ENCODE measurements around the gene RPH3AL. TPM values are rescaled to one million over a fixed set of nuclear protein-coding genes. Genes with fewer than 3 reads are reported as not detected.

Gene RPH3AL
- total and polyA plus RNA-seq, 2 donors from 2014 or later: 18.1 to 55.9 TPM

DNA sequence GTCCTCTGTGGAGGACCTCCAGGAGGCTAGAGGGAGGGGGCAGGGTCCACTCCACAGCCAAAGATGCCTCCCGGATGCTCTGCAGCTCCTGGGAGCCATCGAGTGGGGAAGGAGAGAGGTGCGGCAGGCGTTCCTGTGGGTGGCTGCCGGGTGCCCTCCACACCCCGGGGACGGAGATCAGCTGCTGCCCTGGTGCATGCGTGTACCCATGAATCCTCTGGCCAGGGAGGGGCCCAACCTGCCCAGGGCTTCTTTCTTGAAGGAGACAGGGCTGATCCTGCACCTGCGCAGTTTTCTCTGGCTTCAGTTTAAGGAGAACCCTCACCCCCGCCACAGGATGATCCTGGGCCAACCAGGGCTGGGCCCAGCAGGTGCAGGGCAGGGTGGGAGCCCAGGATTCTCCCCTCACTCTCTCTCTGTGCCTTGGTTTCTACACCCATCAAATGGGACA, 137.7 kb downstream of the RPH3AL start:
- H3K36me3 ChIP-seq (ENCODE audit: control insufficient read depth in 2 of 3, insufficient read depth in 3 of 3, low read length in 3 of 3): peaks cover 0 to 3% (median 0%) of the 10 kb centered on the region in 3 donors
- TF ChIP-seq, protein P1, sequence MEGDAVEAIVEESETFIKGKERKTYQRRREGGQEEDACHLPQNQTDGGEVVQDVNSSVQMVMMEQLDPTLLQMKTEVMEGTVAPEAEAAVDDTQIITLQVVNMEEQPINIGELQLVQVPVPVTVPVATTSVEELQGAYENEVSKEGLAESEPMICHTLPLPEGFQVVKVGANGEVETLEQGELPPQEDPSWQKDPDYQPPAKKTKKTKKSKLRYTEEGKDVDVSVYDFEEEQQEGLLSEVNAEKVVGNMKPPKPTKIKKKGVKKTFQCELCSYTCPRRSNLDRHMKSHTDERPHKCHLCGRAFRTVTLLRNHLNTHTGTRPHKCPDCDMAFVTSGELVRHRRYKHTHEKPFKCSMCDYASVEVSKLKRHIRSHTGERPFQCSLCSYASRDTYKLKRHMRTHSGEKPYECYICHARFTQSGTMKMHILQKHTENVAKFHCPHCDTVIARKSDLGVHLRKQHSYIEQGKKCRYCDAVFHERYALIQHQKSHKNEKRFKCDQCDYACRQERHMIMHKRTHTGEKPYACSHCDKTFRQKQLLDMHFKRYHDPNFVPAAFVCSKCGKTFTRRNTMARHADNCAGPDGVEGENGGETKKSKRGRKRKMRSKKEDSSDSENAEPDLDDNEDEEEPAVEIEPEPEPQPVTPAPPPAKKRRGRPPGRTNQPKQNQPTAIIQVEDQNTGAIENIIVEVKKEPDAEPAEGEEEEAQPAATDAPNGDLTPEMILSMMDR (IDR thresholded peaks at IDR 0.05; ENCODE audit: borderline replicate concordance, extremely low read depth, insufficient read depth): no peak
- peak overlapping the region in 1 of 3 donors; percentile 19 for H3K9ac ChIP-seq (ENCODE audit: low read length in 3 of 3)
- intact Hi-C loops (cut with DNase I): no loop called here
- FAIRE-seq: no peak
- H3K27me3 ChIP-seq (ENCODE audit: control insufficient read depth, insufficient read depth, low read length): no peaks in the 10 kb centered on the region
- DNase-seq: peak in 1 of 5 donors; percentile 76
- peak overlapping the region in 2 of 3 donors; percentile 15 to 35 for H3K4me3 ChIP-seq (ENCODE audit: low read length in 3 of 3)
- no peak overlapping the region for H3K27ac ChIP-seq (ENCODE audit: low read depth in 2 of 2, low read length in 2 of 2)
- no peaks in the 10 kb centered on the region for H3K9me3 ChIP-seq (ENCODE audit: control insufficient read depth in 2 of 3, insufficient read depth in 1 of 3, low read length in 3 of 3)
- no peaks in the 10 kb centered on the region for H3K4me1 ChIP-seq (ENCODE audit: control insufficient read depth in 2 of 3, insufficient read depth in 2 of 3, low read depth in 1 of 3, low read length in 3 of 3)

DNA sequence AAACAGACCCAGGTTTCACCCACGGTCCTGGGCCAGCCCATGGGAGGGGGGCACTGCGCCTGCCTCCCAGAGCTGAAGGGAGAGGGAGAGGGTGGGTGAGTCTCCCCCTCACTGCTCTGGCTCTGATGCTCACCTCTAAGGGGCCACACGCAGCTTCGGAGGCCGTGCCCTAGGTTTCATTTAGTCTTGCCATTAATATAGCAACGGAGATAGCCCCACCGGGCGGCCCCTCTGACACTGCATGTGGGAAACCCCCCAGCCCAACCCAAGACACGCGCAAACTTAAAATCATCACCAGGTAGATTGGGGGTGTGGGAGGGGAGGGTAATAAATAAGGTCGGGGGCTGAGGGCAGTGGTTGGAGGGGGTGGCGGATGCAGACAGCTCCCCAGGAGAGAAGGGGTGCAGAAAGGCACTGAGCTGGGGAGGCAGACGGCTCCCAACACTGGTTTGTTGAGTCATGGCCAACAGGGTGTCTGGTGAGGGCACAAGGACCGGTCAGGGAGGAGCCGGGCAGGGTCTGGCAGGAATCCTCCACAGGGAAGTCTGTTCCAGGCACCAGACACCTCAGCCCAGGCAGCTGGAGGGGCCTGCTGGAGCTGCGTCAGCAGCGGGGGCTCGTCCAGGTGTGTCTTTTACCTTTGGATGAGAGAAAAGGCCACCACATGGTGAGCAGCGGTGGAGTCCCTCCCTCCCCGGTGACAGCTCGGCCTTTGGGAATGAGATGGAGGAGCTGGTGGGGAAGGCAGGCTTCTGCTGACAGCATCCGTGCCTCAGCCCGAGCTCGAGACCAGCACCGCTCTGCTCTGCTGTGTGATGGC, 139.1 kb downstream of the RPH3AL start:
- DNase-seq (peak in 1 of 5 donors; percentile 61), FAIRE-seq (no peak)
- H3K27ac ChIP-seq (ENCODE audit: low read depth in 2 of 2, low read length in 2 of 2): no peak overlapping the region
- intact Hi-C loops (cut with DNase I): no loop called here
- H3K36me3 ChIP-seq (ENCODE audit: control insufficient read depth in 2 of 3, insufficient read depth in 3 of 3, low read length in 3 of 3): peaks cover 0 to 3% (median 0%) of the 10 kb centered on the region in 3 donors
- H3K9me3 ChIP-seq (ENCODE audit: control insufficient read depth in 2 of 3, insufficient read depth in 1 of 3, low read length in 3 of 3): no peaks in the 10 kb centered on the region
- no peak overlapping the region for H3K9ac ChIP-seq (ENCODE audit: low read length in 3 of 3)
- TF ChIP-seq, protein P1 (IDR thresholded peaks at IDR 0.05; ENCODE audit: borderline replicate concordance, extremely low read depth, insufficient read depth): no peak
- H3K27me3 ChIP-seq (ENCODE audit: control insufficient read depth, insufficient read depth, low read length): no peaks in the 10 kb centered on the region
- H3K4me3 ChIP-seq (ENCODE audit: low read length in 3 of 3): no peak overlapping the region
- no peaks in the 10 kb centered on the region for H3K4me1 ChIP-seq (ENCODE audit: control insufficient read depth in 2 of 3, insufficient read depth in 2 of 3, low read depth in 1 of 3, low read length in 3 of 3)

DNA sequence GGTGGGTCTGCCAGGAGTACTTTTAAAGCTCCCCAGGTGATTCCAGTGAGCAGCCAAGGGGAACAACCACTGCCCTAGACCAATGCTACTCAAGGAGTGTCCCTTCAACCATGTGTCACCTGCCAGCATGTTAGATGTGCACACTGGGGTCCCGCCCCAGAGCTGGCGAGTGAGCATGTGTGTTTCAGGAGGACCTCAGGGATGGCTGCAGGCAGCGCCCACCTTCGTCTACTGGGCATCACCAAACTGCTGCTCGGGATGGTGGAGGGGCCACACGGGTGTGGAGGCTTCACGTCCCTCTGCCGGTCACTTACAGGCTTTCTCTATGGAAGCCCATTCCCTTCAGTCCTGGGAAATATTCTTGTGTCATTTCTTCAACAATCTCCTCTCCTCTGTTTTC, 142.2 kb downstream of the RPH3AL start:
- intact Hi-C loops (cut with DNase I): no loop called here
- DNase-seq (peak in 1 of 5 donors; percentile 59), FAIRE-seq (no peak)
- H3K36me3 ChIP-seq (ENCODE audit: control insufficient read depth in 2 of 3, insufficient read depth in 3 of 3, low read length in 3 of 3): peaks cover 0 to 3% (median 0%) of the 10 kb centered on the region in 3 donors
- no peak overlapping the region for H3K9ac ChIP-seq (ENCODE audit: low read length in 3 of 3)
- H3K9me3 ChIP-seq (ENCODE audit: control insufficient read depth in 2 of 3, insufficient read depth in 1 of 3, low read length in 3 of 3): no peaks in the 10 kb centered on the region
- no peaks in the 10 kb centered on the region for H3K4me1 ChIP-seq (ENCODE audit: control insufficient read depth in 2 of 3, insufficient read depth in 2 of 3, low read depth in 1 of 3, low read length in 3 of 3)
- H3K4me3 ChIP-seq (ENCODE audit: low read length in 3 of 3): no peak overlapping the region
- no peaks in the 10 kb centered on the region for H3K27me3 ChIP-seq (ENCODE audit: control insufficient read depth, insufficient read depth, low read length)
- TF ChIP-seq, protein P1 (IDR thresholded peaks at IDR 0.05; ENCODE audit: borderline replicate concordance, extremely low read depth, insufficient read depth): no peak
- no peak overlapping the region for H3K27ac ChIP-seq (ENCODE audit: low read depth in 2 of 2, low read length in 2 of 2)
